KOPT-K1 (cell line): ENCODE results near the gene TMEM108.

Experiments
- H3K27ac ChIP-seq: fragments of 200-600 bp; sonication (generic); 2 replicates; pipeline ENCODE4 v1.5.1; 2016; ENCODE audit warnings: antibody characterized with exemption, mild to moderate bottlenecking, low read depth, low read length; ENCODE audit not compliant: poor library complexity, severe bottlenecking
- H3K36me3 ChIP-seq: fragments of 200-600 bp; sonication (generic); 2 replicates; pipeline ENCODE4 v1.5.1; 2017; ENCODE audit warnings: antibody characterized with exemption, mild to moderate bottlenecking, low read length, moderate library complexity; ENCODE audit not compliant: insufficient read depth
- H3K9me3 ChIP-seq: fragments of 200-600 bp; sonication (generic); 2 replicates; pipeline ENCODE4 v1.5.1; 2017; ENCODE audit warnings: antibody characterized with exemption, low read length, mild to moderate bottlenecking; ENCODE audit not compliant: insufficient read depth, poor library complexity, severe bottlenecking

Gene TMEM108

GRCh38 chr3:133246119-133246518 lies 207.9 kb downstream of the TMEM108 start:
- H3K27ac ChIP-seq, result no peak overlapping the region
- no peaks in the 10 kb centered on the region for H3K36me3 ChIP-seq
- H3K9me3 ChIP-seq, result no peaks in the 10 kb centered on the region

GRCh38 chr3:133246773-133247172 lies 208.6 kb downstream of the TMEM108 start:
- H3K36me3 ChIP-seq, result no peaks in the 10 kb centered on the region
- no peak overlapping the region for H3K27ac ChIP-seq
- H3K9me3 ChIP-seq, result no peaks in the 10 kb centered on the region

DNA sequence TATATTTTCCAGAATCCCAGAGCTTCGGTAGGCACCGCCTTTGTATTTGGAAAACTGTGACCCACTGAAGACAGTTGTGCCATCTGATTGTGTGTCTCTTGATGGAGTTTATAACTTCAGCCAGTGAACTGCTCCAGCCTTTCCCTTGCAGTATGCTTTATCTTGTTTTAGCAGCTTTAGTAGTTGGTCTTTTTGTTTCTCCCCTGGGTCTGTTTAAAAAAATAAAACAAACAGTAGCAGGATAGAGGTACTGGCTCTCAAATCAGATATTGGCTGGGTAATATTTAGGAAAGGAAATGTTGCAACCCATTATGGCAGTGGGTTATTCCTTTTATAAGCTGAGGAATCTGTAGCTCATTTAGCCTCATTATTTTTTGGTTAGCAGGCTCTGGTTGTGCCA lies 210.2 kb downstream of the TMEM108 start:
- no peaks in the 10 kb centered on the region for H3K36me3 ChIP-seq
- H3K9me3 ChIP-seq, result no peaks in the 10 kb centered on the region
- H3K27ac ChIP-seq, result no peak overlapping the region

DNA sequence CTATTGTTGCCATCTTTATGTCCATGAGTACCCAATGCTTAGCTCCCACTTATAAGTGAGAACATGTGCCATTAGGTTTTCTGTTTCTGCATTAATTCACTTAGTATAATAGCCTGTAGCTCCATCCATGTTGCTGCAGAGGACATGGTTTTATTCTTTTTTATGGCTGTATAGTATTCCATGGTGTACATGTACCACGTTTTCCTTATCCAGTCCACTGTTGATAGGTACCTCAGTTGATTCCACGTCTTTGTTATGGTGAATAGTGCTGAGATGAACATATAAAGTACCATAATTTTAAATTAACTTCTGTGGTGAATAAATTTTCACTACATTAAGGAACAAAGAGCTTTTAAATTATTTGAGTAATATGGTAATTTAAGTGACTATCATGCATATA lies 211.3 kb downstream of the TMEM108 start:
- Histone ChIP-seq H3K27ac (no peak overlapping the region), H3K36me3 (no peaks in the 10 kb centered on the region), H3K9me3 (no peaks in the 10 kb centered on the region)

- Histone ChIP-seq H3K9me3 (no peaks in the 10 kb centered on the region), H3K36me3 (no peaks in the 10 kb centered on the region), H3K27ac (no peak overlapping the region)
Observed at GRCh38 chr3:133254151-133254550, 216.0 kb downstream of the TMEM108 start.

DNA sequence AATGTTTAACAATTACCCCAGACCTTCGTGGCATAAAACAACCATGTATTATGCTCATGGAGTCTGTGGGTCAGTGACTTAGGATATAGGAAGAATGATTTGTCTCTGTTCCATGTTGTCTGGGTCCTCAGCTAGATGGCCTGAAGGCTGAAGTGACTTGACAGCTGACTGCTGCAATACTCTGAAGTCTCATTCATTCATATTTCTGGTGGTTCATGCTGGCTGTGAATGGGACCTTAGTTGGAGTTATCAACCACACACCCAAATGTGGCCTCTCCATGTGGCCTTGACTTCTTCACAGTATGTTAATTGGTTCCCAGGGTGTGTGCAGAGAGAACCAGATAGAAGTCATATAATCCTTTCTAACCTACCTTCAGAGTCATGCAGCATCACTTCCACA lies 216.5 kb downstream of the TMEM108 start:
- Histone ChIP-seq H3K36me3 (no peaks in the 10 kb centered on the region), H3K27ac (no peak overlapping the region), H3K9me3 (no peaks in the 10 kb centered on the region)

GRCh38 chr3:133256787-133257483 lies 218.7 kb downstream of the TMEM108 start:
- no peak overlapping the region for H3K27ac ChIP-seq
- H3K9me3 ChIP-seq, result no peaks in the 10 kb centered on the region
- no peaks in the 10 kb centered on the region for H3K36me3 ChIP-seq

DNA sequence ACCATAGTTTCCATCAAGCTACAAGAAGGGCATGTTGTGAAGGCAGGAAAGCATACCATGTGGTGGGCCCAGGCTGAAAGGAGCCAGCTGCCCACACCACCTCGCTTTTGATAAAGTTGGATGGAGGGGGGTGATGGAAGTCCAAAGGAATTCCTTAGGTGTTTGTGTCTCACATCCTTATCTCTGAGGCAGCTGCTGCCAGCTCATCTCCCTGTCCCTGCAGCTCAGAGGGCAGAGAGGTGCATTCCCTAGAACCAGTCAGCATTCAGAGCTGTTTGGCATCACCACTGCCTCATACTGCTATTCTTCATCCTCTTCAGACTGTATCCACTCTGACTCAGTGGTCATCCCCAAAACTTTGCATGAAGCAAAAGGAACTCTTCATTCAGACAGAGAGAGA lies 220.2 kb downstream of the TMEM108 start:
- H3K9me3 ChIP-seq, result no peaks in the 10 kb centered on the region
- no peak overlapping the region for H3K27ac ChIP-seq
- no peaks in the 10 kb centered on the region for H3K36me3 ChIP-seq

GRCh38 chr3:133259767-133260166 lies 221.6 kb downstream of the TMEM108 start:
- no peaks in the 10 kb centered on the region for H3K36me3 ChIP-seq
- no peaks in the 10 kb centered on the region for H3K9me3 ChIP-seq
- no peak overlapping the region for H3K27ac ChIP-seq

DNA sequence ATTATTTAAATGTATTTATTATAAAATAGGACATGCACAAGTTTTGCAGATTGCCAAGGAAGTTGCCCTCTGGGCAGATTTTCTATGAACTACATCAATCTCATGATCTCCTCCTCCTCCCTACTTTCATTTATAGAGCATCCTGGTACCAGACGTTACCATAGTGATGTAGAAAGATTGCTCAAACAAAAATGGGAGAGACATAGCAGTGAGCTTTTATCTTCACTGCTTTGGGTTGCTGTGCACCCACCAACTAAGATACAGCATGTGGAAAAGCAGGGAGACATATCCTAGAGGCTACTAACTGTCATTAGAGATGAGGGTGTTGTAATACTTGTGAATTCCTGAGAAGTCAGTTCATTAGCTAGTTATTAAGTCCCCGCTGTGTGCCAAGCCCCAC lies 224.1 kb downstream of the TMEM108 start:
- H3K9me3 ChIP-seq, result no peaks in the 10 kb centered on the region
- no peak overlapping the region for H3K27ac ChIP-seq
- no peaks in the 10 kb centered on the region for H3K36me3 ChIP-seq

DNA sequence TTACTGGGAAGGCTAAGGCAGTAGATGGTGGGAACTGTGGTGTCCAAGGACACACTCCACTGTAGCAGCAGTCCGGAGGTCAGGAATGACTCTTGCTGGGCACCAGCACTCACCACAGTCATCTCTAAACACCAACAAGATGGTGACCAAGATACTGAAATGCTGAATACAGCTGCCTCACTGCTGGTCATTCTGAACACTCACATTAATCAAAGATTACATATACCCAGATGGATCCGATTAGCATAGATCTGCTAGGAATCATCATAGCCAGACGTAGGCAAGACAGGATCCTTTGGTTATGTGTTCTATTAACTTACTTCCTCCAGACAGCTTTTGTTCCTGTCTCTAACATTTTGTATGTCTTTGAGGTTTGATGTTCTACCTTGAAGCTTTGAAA lies 226.7 kb downstream of the TMEM108 start:
- Histone ChIP-seq H3K36me3 (no peaks in the 10 kb centered on the region), H3K9me3 (no peaks in the 10 kb centered on the region), H3K27ac (no peak overlapping the region)

DNA sequence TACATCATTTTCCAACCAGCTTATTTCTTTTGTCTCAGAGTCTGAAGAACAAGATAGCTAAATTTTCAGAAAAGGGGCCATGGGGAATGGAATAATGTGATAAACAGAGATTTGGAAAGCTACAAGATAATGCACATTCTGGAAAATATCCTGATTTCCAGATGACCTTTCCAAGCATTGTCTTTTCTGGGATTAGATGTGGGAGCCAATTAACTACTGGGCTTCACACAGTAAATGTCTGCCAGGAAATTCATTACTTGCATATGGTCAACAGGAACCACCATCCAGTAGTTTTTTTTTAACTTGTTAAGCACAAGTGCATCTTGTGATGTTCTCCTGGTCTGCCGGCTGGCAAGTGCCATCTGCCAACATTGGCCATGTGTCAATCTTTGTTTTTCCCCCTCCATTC lies 230.5 kb downstream of the TMEM108 start:
- H3K9me3 ChIP-seq, result no peaks in the 10 kb centered on the region
- no peaks in the 10 kb centered on the region for H3K36me3 ChIP-seq
- no peak overlapping the region for H3K27ac ChIP-seq

DNA sequence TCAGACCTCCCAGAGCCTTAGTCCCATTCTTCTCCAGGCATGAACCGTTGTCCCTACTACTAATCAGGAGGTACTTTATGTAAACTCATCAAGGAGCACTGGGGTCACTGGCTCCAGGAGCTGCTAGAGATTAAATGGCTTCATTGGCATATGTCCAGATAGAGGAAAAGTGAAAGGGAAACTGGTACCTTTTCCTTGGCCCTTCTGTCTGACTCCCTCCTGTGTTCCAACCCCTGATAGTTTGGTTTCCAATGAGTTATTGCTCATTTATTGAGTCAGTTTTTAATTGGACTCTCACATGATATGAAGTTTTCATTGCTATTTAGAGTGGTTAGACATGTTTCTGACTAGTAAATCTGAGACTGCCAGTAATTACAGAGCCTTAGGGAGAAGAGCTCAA lies 231.2 kb downstream of the TMEM108 start:
- no peaks in the 10 kb centered on the region for H3K9me3 ChIP-seq
- H3K36me3 ChIP-seq, result no peaks in the 10 kb centered on the region
- no peak overlapping the region for H3K27ac ChIP-seq

DNA sequence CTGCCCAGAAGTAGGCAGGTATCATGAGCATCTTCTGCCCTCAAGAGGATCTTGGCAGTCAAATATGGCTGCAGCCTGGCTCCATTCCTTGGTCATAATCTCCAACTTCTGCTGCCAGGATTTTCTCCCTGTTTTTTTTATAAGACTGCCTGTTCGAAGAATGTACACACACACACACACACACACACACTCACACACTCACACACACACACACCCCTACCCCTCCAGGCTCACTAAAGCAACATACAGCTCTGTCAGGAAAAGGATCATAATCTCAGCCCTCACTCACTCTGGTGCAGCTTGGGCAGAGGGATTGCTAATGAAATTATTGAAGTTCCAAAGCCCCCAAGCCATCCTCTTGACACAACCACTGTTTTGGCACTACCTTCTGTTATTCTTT lies 232.4 kb downstream of the TMEM108 start:
- Histone ChIP-seq H3K9me3 (no peaks in the 10 kb centered on the region), H3K36me3 (no peaks in the 10 kb centered on the region), H3K27ac (no peak overlapping the region)

DNA sequence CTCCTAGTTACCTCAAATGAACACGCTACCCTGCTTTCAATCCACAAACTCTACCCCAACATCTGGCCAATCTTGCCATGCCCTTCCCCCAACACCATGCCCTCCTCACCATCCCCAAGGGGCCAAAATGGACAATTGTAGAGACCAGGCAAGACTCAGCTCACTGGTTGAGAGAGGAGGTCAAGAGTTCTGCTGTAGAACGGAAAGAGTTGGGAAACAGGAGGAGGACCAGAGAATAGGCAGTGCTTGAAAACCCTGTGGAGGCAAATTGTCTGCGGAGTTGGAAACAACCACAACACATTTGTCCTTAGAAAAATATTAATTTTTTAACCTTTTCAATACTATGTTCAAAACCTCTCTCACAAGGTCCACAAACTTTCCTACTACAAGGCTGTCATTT lies 232.9 kb downstream of the TMEM108 start:
- H3K36me3 ChIP-seq, result no peaks in the 10 kb centered on the region
- H3K27ac ChIP-seq, result no peak overlapping the region
- no peaks in the 10 kb centered on the region for H3K9me3 ChIP-seq

GRCh38 chr3:133271539-133271938 lies 233.3 kb downstream of the TMEM108 start:
- Histone ChIP-seq H3K36me3 (no peaks in the 10 kb centered on the region), H3K9me3 (no peaks in the 10 kb centered on the region), H3K27ac (no peak overlapping the region)
